Measurements from ENCODE around the gene VSNL1.
A peak's percentile ranks its signal among the peaks of the same experiment; 100 is the strongest.

Gene VSNL1

GRCh38 chr2:17583166-17583565 lies 42.7 kb downstream of the VSNL1 start:
- DNase-seq (ENCODE audit: low read depth in 2 of 2): no peak

DNA sequence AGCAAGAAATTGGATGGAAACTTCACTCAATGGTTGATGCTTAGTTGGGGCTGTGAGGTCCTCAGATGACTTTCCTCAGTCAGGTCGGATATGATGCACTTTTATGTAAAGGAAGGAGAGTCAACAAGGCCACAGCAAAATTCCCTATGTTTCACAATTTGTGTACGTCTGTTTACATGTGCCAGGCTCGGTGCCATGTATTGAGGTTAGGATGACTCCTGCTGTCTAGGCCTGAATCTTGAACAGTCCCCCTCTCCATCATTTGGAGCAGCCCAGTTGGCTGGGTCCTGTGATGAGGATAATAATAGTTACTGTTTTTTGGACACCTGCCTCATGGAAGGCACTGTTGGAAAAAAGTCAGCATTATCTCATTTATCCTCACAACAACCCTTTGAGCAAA lies 43.1 kb downstream of the VSNL1 start:
- no peak for DNase-seq (ENCODE audit: low read depth in 2 of 2)

DNA sequence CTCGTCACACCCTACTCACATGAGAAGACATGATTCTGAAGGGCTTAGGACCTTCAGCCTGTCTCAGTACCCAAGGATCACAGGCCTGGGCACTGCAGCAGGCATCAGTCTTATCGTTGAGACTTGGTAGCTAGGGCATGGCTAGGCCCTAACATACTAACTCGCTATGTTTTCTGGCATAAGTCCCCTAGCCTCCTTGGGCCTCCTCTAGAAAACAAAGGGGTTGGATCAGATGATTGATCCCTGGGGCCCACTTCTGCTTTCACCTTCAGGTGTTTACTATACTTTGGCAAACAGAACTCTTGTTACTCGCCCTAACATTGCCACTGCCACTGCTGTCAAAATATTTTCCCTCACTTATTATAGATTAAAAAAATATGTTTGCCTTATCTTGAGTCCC lies 44.2 kb downstream of the VSNL1 start:
- DNase-seq (ENCODE audit: low read depth in 2 of 2): no peak

- DNase-seq (ENCODE audit: low read depth in 2 of 2): no peak
These were observed 47.0 kb downstream of the VSNL1 start for GRCh38 chr2:17587469-17587868.

GRCh38 chr2:17588031-17588430 lies 47.5 kb downstream of the VSNL1 start:
- DNase-seq (ENCODE audit: low read depth in 2 of 2): no peak

DNA sequence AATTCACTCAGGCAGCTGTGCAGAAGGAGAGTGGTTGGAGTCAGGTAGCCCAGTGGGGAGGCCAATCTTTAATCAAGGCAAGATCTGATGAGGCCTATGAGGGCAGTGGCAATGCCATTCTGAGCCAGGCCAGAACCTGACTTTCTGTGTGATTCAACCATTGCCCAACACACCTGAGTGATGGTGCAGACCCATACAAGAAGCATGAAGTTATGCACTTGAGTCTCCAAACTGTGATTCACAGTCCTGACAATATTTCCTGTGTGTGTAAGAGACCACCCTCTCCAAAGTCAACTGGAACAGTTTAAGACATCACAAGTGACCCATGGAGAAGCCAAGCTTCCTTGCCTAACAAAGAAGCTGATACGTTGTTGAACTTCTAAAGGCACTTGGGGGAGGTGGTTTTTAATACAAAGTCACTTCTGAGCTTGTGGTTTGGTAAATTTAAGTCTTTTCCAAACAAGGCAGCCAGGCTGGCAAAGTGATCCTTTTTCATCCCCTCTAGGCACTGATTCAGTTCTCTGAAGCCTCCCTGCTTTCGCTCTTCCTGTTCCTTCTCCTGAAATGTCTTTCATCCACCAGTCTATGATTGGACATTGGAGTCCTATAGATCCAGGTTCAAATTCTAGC lies 49.0 kb downstream of the VSNL1 start:
- DNase-seq (ENCODE audit: low read depth in 2 of 2): no peak

- DNase-seq (ENCODE audit: low read depth in 2 of 2): no peak
These were observed 49.9 kb downstream of the VSNL1 start for GRCh38 chr2:17590342-17590911.

GRCh38 chr2:17591846-17592245 lies 51.4 kb downstream of the VSNL1 start:
- no peak for DNase-seq (ENCODE audit: low read depth in 2 of 2)

GRCh38 chr2:17592731-17593409 lies 52.4 kb downstream of the VSNL1 start:
- no peak for DNase-seq (ENCODE audit: low read depth in 2 of 2)

GRCh38 chr2:17593445-17593840 lies 52.9 kb downstream of the VSNL1 start:
- no peak for DNase-seq (ENCODE audit: low read depth in 2 of 2)

GRCh38 chr2:17593841-17594491 lies 53.5 kb downstream of the VSNL1 start:
- no peak for DNase-seq (ENCODE audit: low read depth in 2 of 2)

DNA sequence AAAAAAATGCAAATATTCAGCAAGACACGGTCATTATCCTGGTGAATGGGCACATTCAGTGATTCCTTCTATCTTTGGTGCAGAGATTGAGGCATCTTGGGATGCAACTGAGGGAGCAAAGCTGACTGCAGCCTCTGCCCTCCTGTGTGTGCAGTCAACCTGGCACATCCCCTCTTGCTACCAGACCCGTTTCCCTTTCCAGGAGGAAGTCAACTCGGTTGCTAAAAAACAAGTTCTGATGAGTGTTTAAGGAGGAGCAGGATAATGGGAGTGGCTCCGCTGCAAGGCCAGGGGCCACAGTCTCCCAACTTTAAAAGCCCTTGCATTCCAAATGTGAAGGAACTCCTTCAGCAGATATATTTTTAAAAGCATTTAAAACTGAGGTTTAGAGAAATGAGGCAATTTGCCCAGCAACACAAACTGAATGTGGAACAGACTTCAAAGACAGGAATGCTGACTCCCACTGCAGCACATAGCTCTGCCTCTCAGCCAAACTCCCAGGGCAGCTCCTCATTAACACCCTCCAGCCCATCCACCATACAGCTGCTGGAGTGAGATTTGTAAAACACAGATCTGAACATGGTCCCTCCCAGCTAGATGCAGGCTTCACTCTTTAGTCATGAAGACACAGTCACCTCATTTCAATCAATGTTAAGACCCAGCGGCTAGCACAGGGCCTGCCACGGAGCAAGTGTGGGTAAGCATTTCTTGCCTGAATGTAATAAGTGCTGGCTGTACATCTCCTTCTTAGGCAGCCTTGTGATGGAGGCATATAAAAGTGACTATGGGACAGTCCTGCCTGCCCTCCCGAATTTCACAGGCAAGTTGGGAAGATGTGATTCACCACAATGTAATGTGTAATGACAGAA lies 54.3 kb downstream of the VSNL1 start:
- peak; percentile 29 to 41 for DNase-seq (ENCODE audit: low read depth in 2 of 2)

DNA sequence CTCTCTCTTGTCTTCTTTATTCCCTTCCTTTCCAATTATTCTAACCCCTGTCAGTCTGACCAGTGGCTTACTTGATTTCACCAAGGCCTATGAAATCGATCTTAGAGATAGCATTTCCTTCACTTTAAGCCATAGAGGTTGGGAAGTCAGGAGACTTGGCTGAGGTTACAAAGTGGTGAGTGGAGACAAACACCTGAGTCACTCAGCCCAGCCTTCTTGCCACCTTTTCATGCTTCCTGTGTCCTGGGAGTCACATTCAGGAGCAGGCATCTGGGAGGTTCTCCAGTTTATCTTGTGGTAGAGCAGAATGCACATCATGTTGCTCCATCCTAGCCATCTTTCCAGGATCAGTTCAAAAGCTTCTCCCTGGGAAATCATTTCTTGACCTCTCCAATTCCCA lies 59.1 kb downstream of the VSNL1 start:
- DNase-seq (ENCODE audit: low read depth in 2 of 2): no peak

- no peak for DNase-seq (ENCODE audit: low read depth in 2 of 2)
These were observed 60.2 kb downstream of the VSNL1 start for GRCh38 chr2:17600556-17601204.

- no peak for DNase-seq (ENCODE audit: low read depth in 2 of 2)
These were observed 63.6 kb downstream of the VSNL1 start for GRCh38 chr2:17604050-17604449.

- no peak for DNase-seq (ENCODE audit: low read depth in 2 of 2)
These were observed 65.2 kb downstream of the VSNL1 start for GRCh38 chr2:17605696-17606095.

- no peak for DNase-seq (ENCODE audit: low read depth in 2 of 2)
These were observed 66.4 kb downstream of the VSNL1 start for GRCh38 chr2:17606851-17607250.

DNA sequence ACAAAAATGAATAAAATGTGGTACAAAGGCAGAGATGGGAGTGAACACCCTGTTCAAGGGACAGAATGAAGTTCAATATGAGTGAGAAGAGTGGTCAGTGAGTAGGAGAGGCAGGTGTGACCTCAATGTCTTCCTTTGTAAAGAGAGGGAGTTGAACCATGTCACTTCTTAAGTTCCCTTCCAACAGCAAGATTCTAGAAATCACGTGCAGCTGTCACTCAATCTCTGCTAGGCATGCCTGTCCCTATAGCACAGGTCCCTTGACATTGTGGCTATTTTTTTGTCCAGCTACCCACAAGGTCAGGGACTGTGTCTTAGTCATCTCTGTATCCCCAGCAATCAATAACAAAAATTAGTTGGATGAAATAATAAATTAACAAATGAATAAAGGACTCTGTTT lies 66.9 kb downstream of the VSNL1 start:
- no peak for DNase-seq (ENCODE audit: low read depth in 2 of 2)

GRCh38 chr2:17608251-17608650 lies 67.8 kb downstream of the VSNL1 start:
- DNase-seq (ENCODE audit: low read depth in 2 of 2): no peak

DNA sequence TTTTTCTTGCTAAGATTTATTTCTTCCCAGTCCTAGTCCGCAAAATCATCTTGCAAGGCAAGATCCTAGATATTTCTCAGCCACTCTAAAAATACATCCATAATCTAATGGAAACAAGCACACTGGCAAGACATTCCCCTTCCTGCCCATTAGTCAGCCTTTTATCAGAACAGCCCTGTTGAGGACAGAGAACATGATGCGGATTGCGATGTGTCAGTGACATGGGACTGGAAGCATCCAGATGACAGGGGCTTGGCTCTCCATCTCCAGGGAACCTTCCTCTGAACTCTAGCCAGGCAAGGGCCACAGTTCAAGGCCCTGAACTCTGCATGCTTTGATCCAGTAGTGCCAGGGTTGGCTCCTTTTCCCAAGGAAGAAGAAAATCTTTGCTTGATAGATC lies 70.0 kb downstream of the VSNL1 start:
- no peak for DNase-seq (ENCODE audit: low read depth in 2 of 2)

GRCh38 chr2:17611036-17611435 lies 70.5 kb downstream of the VSNL1 start:
- DNase-seq (ENCODE audit: low read depth in 2 of 2): no peak
